HepG2 (cell line): ENCODE data around the gene PEX13. TPM values are rescaled to one million over a fixed set of nuclear protein-coding genes. Genes with fewer than 3 reads are reported as not detected.
A peak's percentile ranks its signal among the peaks of the same experiment; 100 is the strongest.

Experiments used
- ATAC-seq: fragments of 200-7000 bp; cut with Tn5 transposase; 3 replicates; pipeline ENCODE4 v1.9.1; 2020; ENCODE audit warnings: mild to moderate bottlenecking, moderate library complexity
- BruUV-seq: library from RNA; stranded (reverse); fragments of 400-500 nt; replicated peaks from 2 replicates; lab custom pipeline; 2021; lab: Mats Ljungman, UMichigan
- CTCF ChIA-PET: fragments of 300-600 bp; formaldehyde crosslinking; extraction: SDS; loops from one replicate; lab custom pipeline; 2021; ENCODE audit warnings: low total read pairs, inconsistent platforms, low intra/inter-chr PET ratio; lab: Yijun Ruan, JAX
- POLR2A ChIA-PET: fragments of 350-600 bp; sonication (Branson Sonifier 250); formaldehyde crosslinking; loops from one replicate; lab custom pipeline; 2020; ENCODE audit warnings: antibody characterized with exemption, inconsistent platforms; lab: Yijun Ruan, JAX
- DNase-seq: peaks from one replicate; pipeline ENCODE4 v3.0.0-alpha.2; 2015; ENCODE audit warnings: low spot score
- FAIRE-seq: peaks from 3 replicates; lab custom pipeline; 2011; peaks lifted over from hg19 to GRCh38; lab: Jason Lieb, UNC
- H2AFZ ChIP-seq: one replicate; pipeline ENCODE4 v1.6.1; 2011; ENCODE audit warnings: low read length, inconsistent platforms
- H3K27ac ChIP-seq: fragments of 300-600 bp; 3 replicates; pipeline ENCODE4 v1.8.0; 2011; ENCODE audit warnings: mixed run types, mild to moderate bottlenecking, mixed read lengths, low read length, inconsistent platforms; ENCODE audit not compliant: insufficient read depth; ENCODE audit errors: extremely low read length
- H3K27me3 ChIP-seq, 2 experiments: fragments of 200-600 bp in 1 of 2; 2 replicates in 1 of 2; 3 replicates in 1 of 2; pipeline versions ENCODE4 v1.6.0 to v1.8.0; 2011; ENCODE audit warnings: low read length in 2 of 2, mild to moderate bottlenecking in 2 of 2, moderate library complexity in 2 of 2, inconsistent platforms in 1 of 2; ENCODE audit not compliant: insufficient read depth in 2 of 2, control insufficient read depth in 1 of 2
- H3K36me3 ChIP-seq, 2 experiments: fragments of 200-600 bp in 1 of 2; replicated peaks in 1 of 2; 2 replicates in 1 of 2; 3 replicates in 1 of 2; pipeline versions ENCODE4 v1.5.1 to v1.8.0; 2011; ENCODE audit warnings: low read length in 2 of 2, inconsistent platforms in 1 of 2; ENCODE audit not compliant: insufficient read depth in 2 of 2, control insufficient read depth in 1 of 2
- H3K4me1 ChIP-seq: 2 replicates; pipeline ENCODE4 v1.5.1; 2012; ENCODE audit warnings: low read length, inconsistent platforms; ENCODE audit not compliant: insufficient read depth
- H3K4me2 ChIP-seq: 2 replicates; pipeline ENCODE4 v1.6.0; 2011; ENCODE audit warnings: low read depth, low read length, inconsistent platforms
- H3K4me3 ChIP-seq, 3 experiments: fragments of 200-600 bp in 1 of 3; sonication (generic), shearing (Covaris generic) in 1 of 3; replicated peaks in 1 of 3; 2 replicates each; pipeline ENCODE4 v1.5.1; 2011 to 2016; ENCODE audit warnings: low read length in 3 of 3, inconsistent platforms in 2 of 3, low read depth in 2 of 3, mild to moderate bottlenecking in 2 of 3, control low read depth in 1 of 3, mixed read lengths in 1 of 3; ENCODE audit not compliant: insufficient read depth in 1 of 3
- H3K79me2 ChIP-seq: one replicate; pipeline ENCODE4 v1.6.1; 2011; ENCODE audit warnings: low read length, inconsistent platforms; ENCODE audit not compliant: insufficient read depth
- H3K9ac ChIP-seq: 2 replicates; pipeline ENCODE4 v1.6.0; 2011; ENCODE audit warnings: mild to moderate bottlenecking, low read depth, low read length, inconsistent platforms; ENCODE audit not compliant: insufficient read depth
- H3K9me3 ChIP-seq: 2 replicates; pipeline ENCODE4 v1.5.1; 2012; ENCODE audit warnings: mild to moderate bottlenecking, low read length
- H4K20me1 ChIP-seq: 2 replicates; pipeline ENCODE4 v1.6.0; 2011; ENCODE audit warnings: inconsistent platforms, mild to moderate bottlenecking, low read length, moderate library complexity; ENCODE audit not compliant: insufficient read depth
- CBX2 ChIP-seq, 2 experiments: fragments of 200-600 bp in 1 of 2; sonication (generic); formaldehyde crosslinking in 1 of 2; IDR thresholded peaks; 2 replicates each; pipeline versions ENCODE4 v1.7.0 to v1.8.1; 2018 to 2022; ENCODE audit warnings: low read depth in 2 of 2, low read length in 1 of 2, mild to moderate bottlenecking in 1 of 2, missing genetic modification reagents in 1 of 2
- EED ChIP-seq: sonication (generic); formaldehyde crosslinking; IDR thresholded peaks from 2 replicates; pipeline ENCODE4 v1.5.0; 2020; ENCODE audit warnings: mild to moderate bottlenecking, missing genetic modification reagents
- FOSL2 ChIP-seq: sonication (generic); formaldehyde crosslinking; IDR thresholded peaks from 2 replicates; pipeline ENCODE4 v1.4.0; 2020; ENCODE audit warnings: missing genetic modification reagents
- FOXA1 ChIP-seq, 2 experiments: fragments of 450-650 bp in 1 of 2; sonication (generic) in 1 of 2; formaldehyde crosslinking in 1 of 2; IDR thresholded peaks; 2 replicates each; pipeline versions ENCODE4 v1.4.0 to v1.6.1; 2016 to 2020; ENCODE audit warnings: missing genetic modification reagents in 1 of 2
- HMG20A ChIP-seq: IDR thresholded peaks from 2 replicates; pipeline ENCODE4 v1.6.1; 2016; ENCODE audit warnings: borderline replicate concordance
- MYC ChIP-seq: sonication (generic); formaldehyde crosslinking; IDR thresholded peaks from 2 replicates; pipeline ENCODE4 v1.9.0; 2021; ENCODE audit warnings: missing genetic modification reagents, borderline replicate concordance
- RFX3 ChIP-seq: IDR thresholded peaks from 2 replicates; pipeline ENCODE4 v1.6.1; 2016; ENCODE audit warnings: missing biosample characterization, missing genetic modification reagents
- SAP130 ChIP-seq: IDR thresholded peaks from 2 replicates; pipeline ENCODE4 v1.6.1; 2016; ENCODE audit warnings: low read depth
- SMC3 ChIP-seq: IDR thresholded peaks from 2 replicates; pipeline ENCODE4 v1.6.1; 2011; ENCODE audit warnings: low read length, improper control_type of control experiment
- SP2 ChIP-seq: sonication (generic); formaldehyde crosslinking; IDR thresholded peaks from 2 replicates; pipeline ENCODE4 v1.5.1; 2020; ENCODE audit warnings: mild to moderate bottlenecking, missing genetic modification reagents
- ZNF207 ChIP-seq: fragments of 450-650 bp; IDR thresholded peaks from 2 replicates; pipeline ENCODE4 v1.6.1; 2016; ENCODE audit warnings: antibody characterized with exemption, borderline replicate concordance
- ZNF282 ChIP-seq: fragments of 450-650 bp; IDR thresholded peaks from 2 replicates; pipeline ENCODE4 v1.6.1; 2018; ENCODE audit not compliant: partially characterized antibody
- ZNF570 ChIP-seq: sonication (generic); formaldehyde crosslinking; IDR thresholded peaks from 2 replicates; pipeline ENCODE4 v1.4.0; 2020; ENCODE audit warnings: mild to moderate bottlenecking, missing genetic modification reagents, borderline replicate concordance
- ZNF737 ChIP-seq: sonication (generic); formaldehyde crosslinking; IDR thresholded peaks from 2 replicates; pipeline ENCODE4 v1.5.0; 2020; ENCODE audit warnings: missing genetic modification reagents, mild to moderate bottlenecking, borderline replicate concordance
- WGBS: methylation state at CpG from one replicate; pipeline ENCODE4 v1.1.6; 2017; ENCODE audit warnings: low lambda C conversion rate; 5-methylcytosine and 5-hydroxymethylcytosine counted together
- in situ Hi-C: cut with HindIII; loops from 2 replicates; pipeline ENCODE4 v1.10.0; 2017; ENCODE audit warnings: low pct_unique_long_range_greater_than_20kb; ENCODE audit not compliant: extremely low pct_ligation_motif_present
- intact Hi-C: fragments of 100-400 bp; cut with micrococcal nuclease; formaldehyde crosslinking; loops from one replicate; pipeline ENCODE4 v1.10.0; 2022; ENCODE audit not compliant: unreplicated experiment
- polyA plus RNA-seq, 8 experiments: library from polyadenylated mRNA; depleted of rRNA in 3 of 8; stranded (reverse) in 7 of 8; unstranded in 1 of 8; fragments of >200 nt; fragmentation: Illumina TruSeq in 4 of 8; extraction: Trizol in 4 of 8; gene quantifications; 2 replicates each; pipeline versions ENCODE4 v1.2.1 to v1.2.3, GENCODE V29; 2011 to 2016; ENCODE audit warnings: low read depth in 4 of 8, missing spikeins in 1 of 8, mixed read lengths in 1 of 8; ENCODE audit not compliant: insufficient read depth in 1 of 8
- total RNA-seq, 5 experiments: library from RNA; depleted of rRNA; stranded (reverse); fragments of >200 nt; fragmentation: Illumina TruSeq; extraction: Trizol; gene quantifications; 2 replicates each; pipeline ENCODE4 v1.2.3, GENCODE V29; 2016; ENCODE audit warnings: low read depth in 1 of 5
- TF ChIP-seq, protein P1 (sequence below): sonication (generic); formaldehyde crosslinking; IDR thresholded peaks from 2 replicates; pipeline ENCODE4 v1.5.1; 2020; ENCODE audit warnings: missing genetic modification reagents, mild to moderate bottlenecking, borderline replicate concordance
- TF ChIP-seq, protein P2 (sequence below): IDR thresholded peaks from 2 replicates; pipeline ENCODE4 v1.6.1; 2016; ENCODE audit warnings: missing compliant biosample characterization, missing genetic modification reagents, borderline replicate concordance
- TF ChIP-seq, protein P3 (sequence below): sonication (generic); formaldehyde crosslinking; IDR thresholded peaks from 2 replicates; pipeline ENCODE4 v1.4.0; 2020; ENCODE audit warnings: missing genetic modification reagents

PEX13 gene
- total and polyA plus RNA-seq, 2 of the 13 experiments (the other 11 are each of a cell fraction or from before 2014, with no cell fraction given): 47.9 to 75.9 TPM

DNA sequence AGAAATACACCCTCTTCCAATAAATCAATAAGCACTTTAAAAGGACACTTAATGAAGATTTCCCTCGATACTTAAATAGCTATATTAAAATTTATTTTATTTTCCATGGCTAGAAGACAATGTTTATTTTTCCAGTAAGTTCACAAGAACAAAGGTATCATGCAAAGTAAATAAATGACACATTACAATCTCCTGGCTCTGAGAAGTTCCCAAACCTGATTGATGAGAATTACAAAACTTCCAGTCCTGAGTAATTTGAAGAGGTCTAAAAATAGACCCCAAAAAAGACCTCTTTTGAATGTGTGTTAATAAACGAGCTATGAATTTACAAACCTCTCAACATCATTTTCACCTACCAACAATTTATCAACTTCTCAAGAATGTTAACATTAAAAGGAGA lies 1.5 kb upstream of the PEX13 start (continued):
- TF ChIP-seq, protein P1, sequence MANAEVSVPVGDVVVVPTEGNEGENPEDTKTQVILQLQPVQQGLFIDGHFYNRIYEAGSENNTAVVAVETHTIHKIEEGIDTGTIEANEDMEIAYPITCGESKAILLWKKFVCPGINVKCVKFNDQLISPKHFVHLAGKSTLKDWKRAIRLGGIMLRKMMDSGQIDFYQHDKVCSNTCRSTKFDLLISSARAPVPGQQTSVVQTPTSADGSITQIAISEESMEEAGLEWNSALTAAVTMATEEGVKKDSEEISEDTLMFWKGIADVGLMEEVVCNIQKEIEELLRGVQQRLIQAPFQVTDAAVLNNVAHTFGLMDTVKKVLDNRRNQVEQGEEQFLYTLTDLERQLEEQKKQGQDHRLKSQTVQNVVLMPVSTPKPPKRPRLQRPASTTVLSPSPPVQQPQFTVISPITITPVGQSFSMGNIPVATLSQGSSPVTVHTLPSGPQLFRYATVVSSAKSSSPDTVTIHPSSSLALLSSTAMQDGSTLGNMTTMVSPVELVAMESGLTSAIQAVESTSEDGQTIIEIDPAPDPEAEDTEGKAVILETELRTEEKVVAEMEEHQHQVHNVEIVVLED: no peak
- TF ChIP-seq FOXA1 (IDR thresholded peaks at IDR 0.05): no peak
- TF ChIP-seq FOXA1 (CRISPR knock-in tag; IDR thresholded peaks at IDR 0.05): 0 out of 2 replicates have a peak, but pooled peaks have one; percentile 15
- TF ChIP-seq SP2 (CRISPR knock-in tag): no peak
- no peak for TF ChIP-seq EED (CRISPR knock-in tag)

DNA sequence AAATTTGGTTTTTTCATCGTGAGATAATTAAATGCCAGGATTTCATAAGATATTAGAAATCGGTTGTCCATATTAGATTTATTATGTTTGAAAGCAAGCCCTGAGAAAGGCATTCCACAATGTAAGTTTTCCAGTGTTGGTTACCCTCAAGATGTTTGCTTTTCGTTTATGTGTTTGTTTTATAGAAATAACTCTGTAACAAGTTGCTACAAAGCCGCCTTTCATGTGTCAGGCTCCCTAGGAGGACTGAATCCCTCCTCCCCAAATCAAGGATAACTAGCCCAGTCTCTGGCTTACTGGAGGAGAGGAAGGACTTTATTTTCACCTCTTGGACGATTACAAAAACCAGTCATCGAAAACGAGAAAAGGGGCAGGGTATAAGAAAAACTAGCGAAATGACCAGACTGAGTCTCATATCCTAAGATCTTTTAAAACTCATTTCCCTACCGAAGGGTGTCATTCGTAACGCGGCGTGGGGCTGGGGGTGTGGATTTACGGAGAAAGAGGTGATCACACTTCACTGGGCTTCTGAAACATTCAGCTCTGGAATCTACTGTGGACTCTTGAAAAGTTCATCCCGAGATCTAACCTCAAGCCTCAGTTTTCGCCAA lies 1.0 kb upstream of the PEX13 start:
- H3K9ac ChIP-seq: peak overlapping the region; percentile 97
- POLR2A ChIA-PET: interaction anchor here (0.8 to 2.9 kb wide), 4 partner anchors 10 to 161 kb away, joined by 3 to 20 read pairs (median 10); partner anchors contain the start of gene SANBR
- H3K27ac ChIP-seq: peak overlapping the region; percentile 99
- H3K79me2 ChIP-seq: peaks cover 93% of the 10 kb centered on the region
- H3K27me3 ChIP-seq: no peaks in the 10 kb centered on the region; a peak in 1 of 5 replicates
- CTCF ChIA-PET: no interaction called here
- ATAC-seq (no peak), FAIRE-seq (no peak), DNase-seq (peak; percentile 46)
- 1% methylated on average over 16 of the region's 16 CpGs for WGBS
- peaks cover 54% of the 10 kb centered on the region for H3K4me1 ChIP-seq
- in situ Hi-C loops: no loop called here
- H3K4me3 ChIP-seq: peak overlapping the region; percentile 74 to 94 (median 93)
- no TSS peak for BruUV-seq
- H3K4me2 ChIP-seq: peak overlapping the region; percentile 83
- no peak overlapping the region for H2AFZ ChIP-seq
- H3K36me3 ChIP-seq: peaks cover 2 to 32% of the 10 kb centered on the region in 2 experiments; a peak in 2 of 5 replicates
- no peaks in the 10 kb centered on the region for H3K9me3 ChIP-seq
- H4K20me1 ChIP-seq: 0 out of 2 replicates have a peak, but pooled peaks cover 3% of the 10 kb centered on the region
- intact Hi-C loops: loop anchor here (2.0 to 10.0 kb wide), 3 partner anchors 128 to 160 kb away; partner anchors contain the start of gene REL
- TF ChIP-seq ZNF570 (CRISPR knock-in tag) (no peak), ZNF207 (no peak), MYC (CRISPR knock-in tag) (no peak), SAP130 (CRISPR knock-in tag) (no peak), HMG20A (CRISPR knock-in tag) (0 out of 2 replicates have a peak, but pooled peaks have one; percentile 2), ZNF282 (no peak), SMC3 (no peak), ZNF737 (CRISPR knock-in tag) (no peak), FOSL2 (CRISPR knock-in tag) (no peak), CBX2 (IDR thresholded peaks at IDR 0.05; ENCODE audit: low read depth, low read length) (no peak), CBX2 (CRISPR knock-in tag; IDR thresholded peaks at IDR 0.05; ENCODE audit: low read depth) (no peak), RFX3 (no peak)
- TF ChIP-seq, protein P2, sequence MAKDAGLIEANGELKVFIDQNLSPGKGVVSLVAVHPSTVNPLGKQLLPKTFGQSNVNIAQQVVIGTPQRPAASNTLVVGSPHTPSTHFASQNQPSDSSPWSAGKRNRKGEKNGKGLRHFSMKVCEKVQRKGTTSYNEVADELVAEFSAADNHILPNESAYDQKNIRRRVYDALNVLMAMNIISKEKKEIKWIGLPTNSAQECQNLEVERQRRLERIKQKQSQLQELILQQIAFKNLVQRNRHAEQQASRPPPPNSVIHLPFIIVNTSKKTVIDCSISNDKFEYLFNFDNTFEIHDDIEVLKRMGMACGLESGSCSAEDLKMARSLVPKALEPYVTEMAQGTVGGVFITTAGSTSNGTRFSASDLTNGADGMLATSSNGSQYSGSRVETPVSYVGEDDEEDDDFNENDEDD (CRISPR knock-in tag): no peak
- TF ChIP-seq, protein P3, sequence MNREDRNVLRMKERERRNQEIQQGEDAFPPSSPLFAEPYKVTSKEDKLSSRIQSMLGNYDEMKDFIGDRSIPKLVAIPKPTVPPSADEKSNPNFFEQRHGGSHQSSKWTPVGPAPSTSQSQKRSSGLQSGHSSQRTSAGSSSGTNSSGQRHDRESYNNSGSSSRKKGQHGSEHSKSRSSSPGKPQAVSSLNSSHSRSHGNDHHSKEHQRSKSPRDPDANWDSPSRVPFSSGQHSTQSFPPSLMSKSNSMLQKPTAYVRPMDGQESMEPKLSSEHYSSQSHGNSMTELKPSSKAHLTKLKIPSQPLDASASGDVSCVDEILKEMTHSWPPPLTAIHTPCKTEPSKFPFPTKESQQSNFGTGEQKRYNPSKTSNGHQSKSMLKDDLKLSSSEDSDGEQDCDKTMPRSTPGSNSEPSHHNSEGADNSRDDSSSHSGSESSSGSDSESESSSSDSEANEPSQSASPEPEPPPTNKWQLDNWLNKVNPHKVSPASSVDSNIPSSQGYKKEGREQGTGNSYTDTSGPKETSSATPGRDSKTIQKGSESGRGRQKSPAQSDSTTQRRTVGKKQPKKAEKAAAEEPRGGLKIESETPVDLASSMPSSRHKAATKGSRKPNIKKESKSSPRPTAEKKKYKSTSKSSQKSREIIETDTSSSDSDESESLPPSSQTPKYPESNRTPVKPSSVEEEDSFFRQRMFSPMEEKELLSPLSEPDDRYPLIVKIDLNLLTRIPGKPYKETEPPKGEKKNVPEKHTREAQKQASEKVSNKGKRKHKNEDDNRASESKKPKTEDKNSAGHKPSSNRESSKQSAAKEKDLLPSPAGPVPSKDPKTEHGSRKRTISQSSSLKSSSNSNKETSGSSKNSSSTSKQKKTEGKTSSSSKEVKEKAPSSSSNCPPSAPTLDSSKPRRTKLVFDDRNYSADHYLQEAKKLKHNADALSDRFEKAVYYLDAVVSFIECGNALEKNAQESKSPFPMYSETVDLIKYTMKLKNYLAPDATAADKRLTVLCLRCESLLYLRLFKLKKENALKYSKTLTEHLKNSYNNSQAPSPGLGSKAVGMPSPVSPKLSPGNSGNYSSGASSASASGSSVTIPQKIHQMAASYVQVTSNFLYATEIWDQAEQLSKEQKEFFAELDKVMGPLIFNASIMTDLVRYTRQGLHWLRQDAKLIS (CRISPR knock-in tag): no peak; the same call in 1 of the 2 replicates
